Thoracic aorta (tissue), 2 donors: ENCODE measurements around the gene HTRA2. TPM values are rescaled to one million over a fixed set of nuclear protein-coding genes. Genes with fewer than 3 reads are reported as not detected.

ENCODE experiments used
- ATAC-seq: fragments of 150-250 bp; one replicate; pipeline ENCODE4 v1.8.0; 2017; ENCODE audit warnings: low read depth; ENCODE audit not compliant: insufficient number of reproducible peaks, low FRiP score
- DNase-seq: peaks from one replicate; pipeline ENCODE4 v3.0.0-alpha.2; 2020; ENCODE audit warnings: low spot score
- H3K27ac ChIP-seq, 2 donors: fragments of 200-600 bp; sonication (generic); 1 replicate in 1 of 2; 2 replicates in 1 of 2; pipeline ENCODE4 v1.5.1; 2016; ENCODE audit warnings: mild to moderate bottlenecking in 2 of 2, moderate library complexity in 2 of 2
- H3K27me3 ChIP-seq: fragments of 200-600 bp; sonication (generic); replicated peaks from 2 replicates; pipeline ENCODE4 v1.6.0; 2016; ENCODE audit warnings: mild to moderate bottlenecking; ENCODE audit not compliant: insufficient read depth
- H3K36me3 ChIP-seq: fragments of 200-600 bp; sonication (generic); one replicate; pipeline ENCODE4 v1.5.1; 2016
- H3K4me1 ChIP-seq, 2 donors: fragments of 200-600 bp; sonication (generic); 1 replicate in 1 of 2; 2 replicates in 1 of 2; pipeline versions ENCODE4 v1.5.1 to v1.6.0; 2016; ENCODE audit warnings: low read depth in 2 of 2, mild to moderate bottlenecking in 1 of 2; ENCODE audit not compliant: control insufficient read depth in 1 of 2
- H3K4me3 ChIP-seq: fragments of 200-600 bp; sonication (generic); 2 replicates; pipeline ENCODE4 v1.5.1; 2016; ENCODE audit warnings: mild to moderate bottlenecking
- H3K9me3 ChIP-seq: fragments of 200-600 bp; sonication (generic); 2 replicates; pipeline ENCODE4 v1.5.1; 2016
- CTCF ChIP-seq: fragments of 200-600 bp; sonication (generic); IDR thresholded peaks from one replicate; pipeline ENCODE4 v1.5.1; 2019; ENCODE audit warnings: antibody characterized with exemption
- total RNA-seq, 2 donors: library from RNA; depleted of rRNA; stranded (reverse); fragments of >200 nt; gene quantifications; one replicate each; pipeline versions ENCODE4 v1.1.0 to v1.2.3, GENCODE V29; 2016

Gene HTRA2
- total RNA-seq, 2 donors from 2014 or later: 34.9 to 35.6 TPM

GRCh38 chr2:74486141-74486540 is 43.6 kb upstream of the HTRA2 start:
- no peaks in the 10 kb centered on the region for H3K27me3 ChIP-seq
- DNase-seq (no peak), ATAC-seq (no peak)
- H3K27ac ChIP-seq: no peak overlapping the region
- H3K4me3 ChIP-seq: no peak overlapping the region
- H3K9me3 ChIP-seq: no peaks in the 10 kb centered on the region
- peaks cover 18 to 24% of the 10 kb centered on the region in 2 donors for H3K4me1 ChIP-seq
- no peak for TF ChIP-seq CTCF
- H3K36me3 ChIP-seq: peaks cover 25% of the 10 kb centered on the region

GRCh38 chr2:74488643-74489481 is 40.9 kb upstream of the HTRA2 start:
- no peak for TF ChIP-seq CTCF
- ATAC-seq: no peak
- peaks cover 52% of the 10 kb centered on the region for H3K36me3 ChIP-seq

DNA sequence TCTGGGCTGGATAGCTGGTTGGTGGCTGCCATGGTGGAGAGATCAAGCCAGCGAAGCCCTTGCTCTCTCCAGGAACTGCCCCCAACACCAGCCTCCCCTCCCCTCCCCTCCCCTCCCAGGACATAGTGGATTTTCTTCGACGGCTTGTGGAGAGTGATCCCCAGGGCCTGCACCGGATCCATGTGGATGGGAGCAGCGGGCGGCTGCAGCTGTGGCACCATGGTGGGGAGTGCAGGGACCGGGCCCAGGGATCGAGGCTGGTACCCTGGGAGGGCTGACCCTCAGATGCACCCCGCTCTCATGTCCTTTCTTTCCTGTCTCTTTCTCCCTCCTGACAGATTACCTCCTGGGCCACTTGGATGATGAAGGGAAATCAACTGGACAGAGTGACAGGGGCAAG is 39.8 kb upstream of the HTRA2 start:
- H3K4me1 ChIP-seq: no peaks in the 10 kb centered on the region
- no peak for DNase-seq
- no peaks in the 10 kb centered on the region for H3K27me3 ChIP-seq
- no peak overlapping the region for H3K4me3 ChIP-seq
- H3K27ac ChIP-seq: no peak overlapping the region
- no peaks in the 10 kb centered on the region for H3K9me3 ChIP-seq
- no peak for TF ChIP-seq CTCF
- peaks cover 52% of the 10 kb centered on the region for H3K36me3 ChIP-seq
- ATAC-seq: no peak

More at GRCh38 chr2:74488643-74489481, 40.9 kb upstream of the HTRA2 start:
- H3K4me1 ChIP-seq: peaks cover 4 to 7% of the 10 kb centered on the region in 2 donors
- no peak overlapping the region for H3K27ac ChIP-seq
- H3K27me3 ChIP-seq: no peaks in the 10 kb centered on the region
- no peak overlapping the region for H3K4me3 ChIP-seq
- no peaks in the 10 kb centered on the region for H3K9me3 ChIP-seq
- no peak for DNase-seq

DNA sequence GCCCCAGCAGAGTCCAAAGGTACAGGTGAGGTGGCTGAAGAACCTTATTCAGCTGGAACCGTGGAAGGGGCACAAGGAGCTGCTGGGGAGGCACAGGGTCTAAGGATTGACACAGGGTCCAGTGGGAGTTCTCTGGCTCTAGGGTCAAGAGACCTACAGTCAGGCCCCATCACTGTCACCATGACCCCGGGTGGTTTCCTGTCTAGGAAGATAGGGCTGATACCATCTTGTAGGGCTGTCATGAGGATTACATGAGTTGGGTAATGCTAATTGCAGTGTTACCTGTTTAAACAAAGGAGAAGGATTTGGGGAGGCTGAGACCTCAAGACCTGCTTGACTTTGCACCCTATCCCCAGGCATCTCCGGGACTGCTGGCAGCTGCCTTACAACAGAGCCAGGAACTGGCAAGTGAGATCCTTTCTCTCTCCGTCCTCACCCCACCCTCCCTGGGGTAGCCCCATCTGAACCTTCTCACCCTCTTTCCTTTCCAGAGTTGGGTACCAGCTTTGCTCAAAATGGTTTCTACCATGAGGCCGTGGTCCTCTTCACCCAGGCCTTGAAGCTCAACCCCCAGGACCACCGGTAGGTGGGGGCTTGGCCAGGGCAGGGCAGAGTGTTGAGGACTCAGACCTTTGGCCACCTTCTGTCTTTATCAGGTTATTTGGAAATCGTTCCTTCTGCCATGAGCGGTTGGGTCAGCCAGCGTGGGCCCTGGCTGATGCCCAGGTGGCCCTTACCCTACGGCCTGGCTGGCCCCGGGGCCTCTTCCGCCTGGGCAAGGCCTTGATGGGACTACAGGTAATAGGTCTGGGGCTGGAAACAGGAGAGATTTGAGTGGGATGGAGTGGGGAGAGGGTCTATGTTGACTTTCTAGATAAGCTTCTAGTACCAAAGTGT is 37.8 kb upstream of the HTRA2 start:
- DNase-seq (no peak), ATAC-seq (no peak)
- peaks cover 43% of the 10 kb centered on the region for H3K36me3 ChIP-seq
- H3K27me3 ChIP-seq: no peaks in the 10 kb centered on the region
- no peak for TF ChIP-seq CTCF
- no peaks in the 10 kb centered on the region for H3K4me1 ChIP-seq
- H3K27ac ChIP-seq: no peak overlapping the region
- no peak overlapping the region for H3K4me3 ChIP-seq
- no peaks in the 10 kb centered on the region for H3K9me3 ChIP-seq

DNA sequence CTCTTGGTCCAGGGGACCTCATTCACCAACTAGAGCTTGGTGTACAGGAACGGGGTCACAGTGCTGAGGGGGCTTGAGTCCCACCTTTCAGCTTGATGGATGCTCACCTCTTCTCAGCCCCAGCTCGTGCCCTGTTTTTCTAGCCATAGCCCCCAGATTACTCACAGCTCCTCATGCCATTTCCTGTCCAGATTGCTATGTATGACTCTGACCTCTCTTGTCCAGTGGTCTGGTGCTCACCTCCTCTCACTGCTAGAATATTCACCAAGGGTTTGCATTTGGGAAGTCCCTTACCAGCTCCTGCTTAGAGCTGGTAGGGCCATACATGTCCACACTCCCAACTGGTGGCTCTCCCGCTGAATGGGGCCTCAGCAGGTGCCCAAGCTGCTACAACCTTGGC is 36.2 kb upstream of the HTRA2 start:
- Histone ChIP-seq H3K27ac (no peak overlapping the region), H3K4me3 (no peak overlapping the region), H3K36me3 (peaks cover 43% of the 10 kb centered on the region), H3K27me3 (no peaks in the 10 kb centered on the region), H3K9me3 (no peaks in the 10 kb centered on the region), H3K4me1 (peaks cover 8 to 14% of the 10 kb centered on the region in 2 donors)
- no peak for TF ChIP-seq CTCF
- ATAC-seq (no peak), DNase-seq (no peak)
